GM19467 (cell line): Measurements from ENCODE around the gene ARHGAP33.
"Not testable (repeated sequence)": the region's sequence is repeated elsewhere in the genome, so short reads cannot be mapped to it uniquely, and the experiment has no call there.

Source experiments
- ATAC-seq: cut with Tn5 transposase; IDR thresholded peaks from one replicate; pipeline ENCODE4 v1.9.1; 2021; ENCODE audit warnings: mild to moderate bottlenecking, moderate library complexity; ENCODE audit not compliant: unreplicated experiment

The ARHGAP33 gene

GRCh38 chr19:35792888-35793287 lies 17.5 kb downstream of the ARHGAP33 start:
- no peak for ATAC-seq

- no peak for ATAC-seq
Measured at GRCh38 chr19:35793381-35794165, 18.2 kb downstream of the ARHGAP33 start.

- not testable (repeated sequence) for ATAC-seq
Measured at GRCh38 chr19:35795564-35795963, 20.2 kb downstream of the ARHGAP33 start.

- no peak for ATAC-seq
Measured at GRCh38 chr19:35796645-35797542, 21.5 kb downstream of the ARHGAP33 start.

GRCh38 chr19:35797663-35798062 lies 22.3 kb downstream of the ARHGAP33 start:
- no peak for ATAC-seq

- ATAC-seq: no peak
Measured at GRCh38 chr19:35801828-35802227, 26.5 kb downstream of the ARHGAP33 start.

- ATAC-seq: no peak
Measured at GRCh38 chr19:35805526-35806102, 30.2 kb downstream of the ARHGAP33 start.

GRCh38 chr19:35806597-35806996 lies 31.2 kb downstream of the ARHGAP33 start:
- no peak for ATAC-seq

- ATAC-seq: no peak
Measured at GRCh38 chr19:35807633-35808032, 32.3 kb downstream of the ARHGAP33 start.

GRCh38 chr19:35811317-35812219 lies 36.2 kb downstream of the ARHGAP33 start:
- no peak for ATAC-seq

GRCh38 chr19:35812220-35813042 lies 37.1 kb downstream of the ARHGAP33 start, which contains the start of gene PRODH2:
Gene PRODH2 (minus strand): TSS chr19:35812845. CDS start chr19:35812805, 40 bp downstream.
- ATAC-seq: no peak

- ATAC-seq: no peak
Measured at GRCh38 chr19:35813043-35813890, 37.9 kb downstream of the ARHGAP33 start.

- no peak for ATAC-seq
Measured at GRCh38 chr19:35816262-35816661, 40.9 kb downstream of the ARHGAP33 start.

GRCh38 chr19:35816846-35817245 lies 41.5 kb downstream of the ARHGAP33 start:
- no peak for ATAC-seq

GRCh38 chr19:35818445-35818844 lies 43.1 kb downstream of the ARHGAP33 start:
- no peak for ATAC-seq

- ATAC-seq: no peak
Measured at GRCh38 chr19:35822579-35822978, 47.2 kb downstream of the ARHGAP33 start.

GRCh38 chr19:35824150-35824549 lies 48.8 kb downstream of the ARHGAP33 start:
- no peak for ATAC-seq

- no peak for ATAC-seq
Measured at GRCh38 chr19:35828692-35829301, 53.4 kb downstream of the ARHGAP33 start.
